GM12873 (cell line): Measurements from ENCODE around the gene SEPTIN8.

Source experiments
- TF ChIP-seq, protein P1 (sequence below): IDR thresholded peaks from 2 replicates; pipeline ENCODE4 v1.5.1; 2012; ENCODE audit warnings: low read depth, mild to moderate bottlenecking, moderate library complexity, low read length, control low read depth; ENCODE audit not compliant: insufficient read depth; ENCODE audit errors: missing control alignments

SEPTIN8 gene

GRCh38 chr5:132764671-132765238, 12.3 kb downstream of the SEPTIN8 start:
- TF ChIP-seq, protein P1, sequence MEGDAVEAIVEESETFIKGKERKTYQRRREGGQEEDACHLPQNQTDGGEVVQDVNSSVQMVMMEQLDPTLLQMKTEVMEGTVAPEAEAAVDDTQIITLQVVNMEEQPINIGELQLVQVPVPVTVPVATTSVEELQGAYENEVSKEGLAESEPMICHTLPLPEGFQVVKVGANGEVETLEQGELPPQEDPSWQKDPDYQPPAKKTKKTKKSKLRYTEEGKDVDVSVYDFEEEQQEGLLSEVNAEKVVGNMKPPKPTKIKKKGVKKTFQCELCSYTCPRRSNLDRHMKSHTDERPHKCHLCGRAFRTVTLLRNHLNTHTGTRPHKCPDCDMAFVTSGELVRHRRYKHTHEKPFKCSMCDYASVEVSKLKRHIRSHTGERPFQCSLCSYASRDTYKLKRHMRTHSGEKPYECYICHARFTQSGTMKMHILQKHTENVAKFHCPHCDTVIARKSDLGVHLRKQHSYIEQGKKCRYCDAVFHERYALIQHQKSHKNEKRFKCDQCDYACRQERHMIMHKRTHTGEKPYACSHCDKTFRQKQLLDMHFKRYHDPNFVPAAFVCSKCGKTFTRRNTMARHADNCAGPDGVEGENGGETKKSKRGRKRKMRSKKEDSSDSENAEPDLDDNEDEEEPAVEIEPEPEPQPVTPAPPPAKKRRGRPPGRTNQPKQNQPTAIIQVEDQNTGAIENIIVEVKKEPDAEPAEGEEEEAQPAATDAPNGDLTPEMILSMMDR: no peak

DNA sequence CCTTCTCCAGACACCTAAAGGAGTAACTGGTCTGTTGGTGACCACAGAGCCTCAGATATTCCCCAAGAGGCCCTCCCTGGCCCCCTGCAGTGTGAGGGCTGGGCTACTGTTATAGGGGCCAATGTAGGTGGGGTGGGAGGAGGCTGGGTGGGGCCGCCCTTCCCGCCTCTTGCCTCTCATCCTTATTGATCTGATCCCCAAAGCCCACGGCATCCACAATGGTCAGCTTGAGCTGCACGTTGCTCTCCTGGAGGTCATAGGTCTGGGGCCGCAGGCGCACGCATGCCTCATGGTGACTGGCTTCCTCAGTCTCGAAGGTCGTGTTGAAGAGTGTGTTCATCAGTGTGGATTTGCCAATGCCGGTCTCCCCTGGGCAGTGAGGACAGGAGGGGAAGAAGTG, 13.0 kb downstream of the SEPTIN8 start:
- TF ChIP-seq, protein P1: no peak

DNA sequence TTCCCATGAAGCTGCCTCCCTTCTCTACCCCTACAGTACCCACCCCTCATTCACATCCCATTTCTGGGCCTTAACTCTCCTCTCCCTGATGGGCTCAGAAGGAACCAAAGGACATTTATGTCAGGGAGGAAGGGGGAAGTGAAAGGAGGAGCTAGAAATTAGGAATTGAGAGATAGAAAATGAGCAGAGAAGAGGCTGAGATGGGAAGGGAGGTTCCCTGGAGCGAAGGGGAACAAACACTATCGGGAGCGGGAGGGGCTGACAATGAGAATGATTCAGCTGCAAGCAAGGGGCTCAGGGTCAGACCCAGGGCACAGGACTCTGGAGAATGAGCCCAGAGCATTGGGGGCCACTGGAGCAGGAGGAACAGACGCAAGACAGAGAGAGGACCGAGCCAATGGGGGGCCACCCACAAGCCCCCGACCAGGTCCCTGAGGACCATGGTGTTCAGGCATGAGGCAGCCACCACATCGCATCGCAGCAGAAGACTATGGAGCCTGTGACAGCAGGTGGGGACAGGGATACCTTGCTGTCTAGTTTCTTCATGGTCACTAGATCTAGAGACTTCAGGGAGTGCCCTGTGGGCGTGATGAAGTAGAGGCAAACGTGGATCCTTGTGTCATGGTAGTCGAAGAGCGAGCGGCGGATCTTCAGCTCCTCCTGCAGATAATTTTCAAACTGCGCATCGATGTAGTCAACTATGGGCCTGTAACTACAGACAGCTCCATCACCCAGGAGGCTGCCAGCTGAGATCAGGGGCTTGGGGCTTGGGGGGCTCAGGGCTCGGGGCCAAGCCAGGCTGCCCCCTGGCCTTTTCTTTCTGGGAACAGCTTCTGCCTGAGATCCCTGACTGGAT, 13.6 kb downstream of the SEPTIN8 start:
- TF ChIP-seq, protein P1: no peak

DNA sequence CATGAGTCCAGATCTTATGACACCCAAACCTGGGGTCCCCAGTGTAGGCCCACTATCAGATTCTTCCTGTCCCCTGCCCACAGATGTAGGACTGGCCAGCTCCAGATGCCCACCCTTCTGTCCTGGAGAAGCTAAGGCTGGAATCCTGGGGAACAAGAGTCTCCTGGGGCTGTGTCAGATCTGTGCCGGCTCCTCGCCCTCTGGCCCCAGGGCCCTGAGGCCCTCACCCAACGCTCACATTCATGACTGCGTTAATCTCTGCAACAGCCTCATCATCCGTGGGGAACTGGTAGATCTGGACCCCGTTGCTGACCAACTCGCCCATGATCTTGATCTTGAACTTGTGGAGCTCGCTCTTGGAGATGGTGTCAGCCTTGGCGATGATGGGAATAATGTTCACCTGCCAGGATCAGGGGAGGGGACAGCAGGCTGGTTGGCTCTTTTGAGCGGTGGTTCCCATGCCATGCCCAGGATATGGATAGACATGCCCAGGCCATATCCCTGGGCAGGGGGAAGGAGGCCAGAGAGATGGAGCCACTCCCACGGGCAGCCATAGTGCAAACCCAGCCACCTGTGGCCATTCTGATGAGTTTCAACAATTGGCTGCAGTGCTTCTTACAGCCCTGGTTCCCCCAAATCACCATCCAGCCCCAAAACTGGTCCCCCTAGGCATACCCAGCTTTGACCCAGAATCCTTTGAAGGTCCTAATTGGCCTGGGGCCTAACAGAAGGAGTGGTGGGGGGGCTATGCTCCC, 14.6 kb downstream of the SEPTIN8 start:
- TF ChIP-seq, protein P1: no peak

- TF ChIP-seq, protein P1: no peak
Observed at GRCh38 chr5:132761321-132762240, 15.5 kb downstream of the SEPTIN8 start.

DNA sequence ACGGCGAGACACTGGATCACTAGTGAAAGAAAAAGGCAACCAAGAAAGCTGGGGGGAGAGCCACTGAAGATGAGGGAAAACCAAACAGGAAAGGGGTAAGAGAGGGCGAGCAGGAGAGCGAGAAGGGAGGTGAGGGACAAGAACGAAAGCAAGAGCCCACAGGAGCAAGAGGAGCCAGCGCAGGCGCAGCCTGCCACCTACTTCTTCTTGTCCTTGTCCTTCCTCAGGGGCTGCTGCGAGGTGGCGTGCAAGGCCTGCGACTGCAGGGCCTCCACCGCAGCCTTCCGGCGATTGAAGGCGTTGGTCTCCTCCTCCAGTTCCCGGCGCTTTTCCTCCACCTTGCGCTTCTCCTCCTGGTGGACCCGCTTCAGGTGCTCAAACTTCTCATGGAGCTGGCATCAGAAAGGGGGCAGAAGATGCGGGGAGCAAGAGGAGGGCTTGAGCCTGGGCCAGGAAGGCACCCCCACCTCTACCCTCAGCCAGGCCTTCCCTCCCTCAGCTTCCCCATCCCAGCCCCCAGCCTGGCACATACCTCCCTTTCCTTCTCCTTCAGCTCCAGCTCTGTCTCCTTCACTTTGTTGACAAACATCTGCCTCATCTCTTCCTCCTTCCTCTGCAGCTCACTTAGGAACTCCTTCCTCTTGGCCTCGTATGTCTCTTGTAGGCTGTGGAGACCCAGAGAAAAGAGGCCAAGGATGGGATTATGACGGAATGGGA, 16.3 kb downstream of the SEPTIN8 start:
- TF ChIP-seq, protein P1: no peak
